ENCODE data around the gene CEP57. TPM values are rescaled to one million over a fixed set of nuclear protein-coding genes. Genes with fewer than 3 reads are reported as not detected.

Gene CEP57
- total and polyA plus RNA-seq, 2 experiments from 2014 or later = 36.8 to 48.8 TPM

- no peak overlapping the region for H3K27ac ChIP-seq
- no peaks in the 10 kb centered on the region for H3K9me3 ChIP-seq (ENCODE audit: low read depth)
- H3K36me3 ChIP-seq (replicated peaks; ENCODE audit: insufficient read depth, low read depth) = no peaks in the 10 kb centered on the region
- no peak for DNase-seq (ENCODE audit: low spot score)
- H3K4me3 ChIP-seq = no peak overlapping the region
- no peaks in the 10 kb centered on the region for H3K79me2 ChIP-seq
- H4K20me1 ChIP-seq (ENCODE audit: insufficient read depth, poor library complexity, severe bottlenecking) = no peaks in the 10 kb centered on the region
- no peaks in the 10 kb centered on the region for H3K9me2 ChIP-seq (replicated peaks; ENCODE audit: insufficient read depth)
- H3K27me3 ChIP-seq = no peaks in the 10 kb centered on the region
- no peaks in the 10 kb centered on the region for H3K4me1 ChIP-seq (ENCODE audit: insufficient read depth)
- no peak overlapping the region for H2AFZ ChIP-seq
- WGBS (ENCODE audit: low lambda C conversion rate, missing lambda C conversion rate) = 92% methylated on average over 3 of the region's 3 CpGs
- TF ChIP-seq CTCF (IDR thresholded peaks at IDR 0.05; ENCODE audit: poor library complexity) = no peak
- no peak for TF ChIP-seq EZH2phosphoT487 (IDR thresholded peaks at IDR 0.05; ENCODE audit: low read depth, severe bottlenecking, unreplicated experiment)
- no peak for TF ChIP-seq EZH2 (IDR thresholded peaks at IDR 0.05; ENCODE audit: borderline replicate concordance)
- H3K4me2 ChIP-seq = no peak overlapping the region
Measured at GRCh38 chr11:95766701-95767100, 23.6 kb upstream of the CEP57 start.

DNA sequence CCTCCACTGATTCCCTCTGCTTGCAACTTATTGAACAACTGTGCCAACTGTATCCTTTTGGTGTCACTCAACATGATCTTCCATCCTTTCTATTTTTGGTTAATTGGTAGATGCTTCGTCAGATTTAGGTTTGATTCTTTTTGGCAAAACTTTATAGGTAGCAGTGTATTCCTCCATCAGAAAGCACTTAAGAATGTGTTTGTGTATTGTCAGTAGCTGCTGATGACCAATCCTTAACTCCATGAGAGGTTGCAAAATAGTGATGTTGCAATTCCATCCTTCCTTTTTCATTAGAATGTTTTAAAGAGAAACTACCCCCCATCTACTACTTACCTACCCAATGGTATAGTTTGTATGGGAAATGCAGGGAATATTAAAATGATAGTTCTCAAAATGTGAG is 22.8 kb upstream of the CEP57 start:
- Histone ChIP-seq H3K27me3 (no peaks in the 10 kb centered on the region), H3K4me1 (ENCODE audit: insufficient read depth) (no peaks in the 10 kb centered on the region), H3K79me2 (no peaks in the 10 kb centered on the region), H4K20me1 (ENCODE audit: insufficient read depth, poor library complexity, severe bottlenecking) (no peaks in the 10 kb centered on the region), H3K9me2 (replicated peaks; ENCODE audit: insufficient read depth) (no peaks in the 10 kb centered on the region), H2AFZ (no peak overlapping the region), H3K9me3 (ENCODE audit: low read depth) (no peaks in the 10 kb centered on the region), H3K27ac (no peak overlapping the region), H3K4me3 (no peak overlapping the region), H3K4me2 (no peak overlapping the region), H3K36me3 (replicated peaks; ENCODE audit: insufficient read depth, low read depth) (no peaks in the 10 kb centered on the region)
- WGBS (ENCODE audit: low lambda C conversion rate, missing lambda C conversion rate) = 91% methylated on average over 1 of the region's 1 CpG
- no peak for DNase-seq (ENCODE audit: low spot score)
- TF ChIP-seq EZH2 (IDR thresholded peaks at IDR 0.05; ENCODE audit: borderline replicate concordance) (no peak), CTCF (IDR thresholded peaks at IDR 0.05; ENCODE audit: poor library complexity) (no peak), EZH2phosphoT487 (IDR thresholded peaks at IDR 0.05; ENCODE audit: low read depth, severe bottlenecking, unreplicated experiment) (no peak)

GRCh38 chr11:95768521-95768920 is 21.8 kb upstream of the CEP57 start:
- Histone ChIP-seq H2AFZ (no peak overlapping the region), H3K79me2 (no peaks in the 10 kb centered on the region), H3K9me2 (replicated peaks; ENCODE audit: insufficient read depth) (no peaks in the 10 kb centered on the region), H3K27ac (no peak overlapping the region), H3K36me3 (replicated peaks; ENCODE audit: insufficient read depth, low read depth) (no peaks in the 10 kb centered on the region), H3K4me3 (no peak overlapping the region), H3K27me3 (no peaks in the 10 kb centered on the region), H4K20me1 (ENCODE audit: insufficient read depth, poor library complexity, severe bottlenecking) (no peaks in the 10 kb centered on the region), H3K4me1 (ENCODE audit: insufficient read depth) (no peaks in the 10 kb centered on the region), H3K9me3 (ENCODE audit: low read depth) (no peaks in the 10 kb centered on the region), H3K4me2 (no peak overlapping the region)
- 74% methylated on average over 2 of the region's 2 CpGs for WGBS (ENCODE audit: low lambda C conversion rate, missing lambda C conversion rate)
- no peak for DNase-seq (ENCODE audit: low spot score)
- TF ChIP-seq EZH2 (IDR thresholded peaks at IDR 0.05; ENCODE audit: borderline replicate concordance) = no peak
- TF ChIP-seq EZH2phosphoT487 (IDR thresholded peaks at IDR 0.05; ENCODE audit: low read depth, severe bottlenecking, unreplicated experiment) = no peak
- TF ChIP-seq CTCF (IDR thresholded peaks at IDR 0.05; ENCODE audit: poor library complexity) = no peak

DNA sequence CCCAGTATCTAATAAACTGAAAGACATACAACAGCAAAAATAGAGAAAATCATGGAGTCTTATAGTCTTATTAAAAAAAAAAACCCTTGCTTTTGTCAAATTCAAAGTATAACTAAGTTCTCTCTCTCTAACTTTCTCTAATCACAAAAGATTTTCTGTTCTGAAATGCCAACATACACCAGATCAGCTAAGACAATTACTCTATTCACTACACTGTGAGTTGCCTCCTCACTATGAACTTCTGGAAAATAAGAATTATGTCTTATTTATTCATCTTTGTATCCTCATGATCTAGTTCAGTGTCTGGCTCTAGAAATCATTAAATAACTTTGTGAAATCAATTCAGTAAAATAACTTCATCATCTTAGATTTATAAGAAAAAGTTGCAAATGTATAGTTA is 13.4 kb upstream of the CEP57 start:
- no peaks in the 10 kb centered on the region for H3K36me3 ChIP-seq (replicated peaks; ENCODE audit: insufficient read depth, low read depth)
- no peaks in the 10 kb centered on the region for H3K27me3 ChIP-seq
- H3K4me2 ChIP-seq = no peak overlapping the region
- TF ChIP-seq EZH2 (IDR thresholded peaks at IDR 0.05; ENCODE audit: borderline replicate concordance) (no peak), EZH2phosphoT487 (IDR thresholded peaks at IDR 0.05; ENCODE audit: low read depth, severe bottlenecking, unreplicated experiment) (no peak), CTCF (IDR thresholded peaks at IDR 0.05; ENCODE audit: poor library complexity) (no peak)
- DNase-seq (ENCODE audit: low spot score) = no peak
- no peak overlapping the region for H2AFZ ChIP-seq
- H3K9me3 ChIP-seq (ENCODE audit: low read depth) = no peaks in the 10 kb centered on the region
- no peaks in the 10 kb centered on the region for H4K20me1 ChIP-seq (ENCODE audit: insufficient read depth, poor library complexity, severe bottlenecking)
- no peaks in the 10 kb centered on the region for H3K4me1 ChIP-seq (ENCODE audit: insufficient read depth)
- no peaks in the 10 kb centered on the region for H3K9me2 ChIP-seq (replicated peaks; ENCODE audit: insufficient read depth)
- no peak overlapping the region for H3K27ac ChIP-seq
- H3K79me2 ChIP-seq = no peaks in the 10 kb centered on the region
- H3K4me3 ChIP-seq = no peak overlapping the region

Measured in hepatocyte (in vitro differentiated cells).